Measurements from ENCODE around the gene ODAD2.
A peak's percentile ranks its signal among the peaks of the same experiment; 100 is the strongest.

Gene ODAD2

GRCh38 chr10:27998954-27999275 lies at the start of gene ODAD2:
Gene ODAD2 (minus strand): TSS chr10:27999079. CDS start chr10:27995142, 3,937 bp downstream.
- in situ Hi-C loops (cut with HindIII; ENCODE audit: low sequenced_read_pairs), result no loop called here
- H3K4me3 ChIP-seq (ENCODE audit: low read depth, low read length), result peak within 1 kb of the TSS; percentile 61
- DNase-seq (ENCODE audit: low read depth), result no peak
- TF ChIP-seq CTCF (IDR thresholded peaks at IDR 0.05; ENCODE audit: low read depth, low read length, missing control alignments), result no peak

GRCh38 chr10:28047061-28047460 lies 48.2 kb upstream of the ODAD2 start:
- no peak overlapping the region for H3K4me3 ChIP-seq (ENCODE audit: low read depth, low read length)
- no peak for TF ChIP-seq CTCF (IDR thresholded peaks at IDR 0.05; ENCODE audit: low read depth, low read length, missing control alignments)
- no peak for DNase-seq (ENCODE audit: low read depth)
- in situ Hi-C loops (cut with HindIII; ENCODE audit: low sequenced_read_pairs), result no loop called here

GRCh38 chr10:28046579-28046978 lies 47.7 kb upstream of the ODAD2 start:
- no peak for TF ChIP-seq CTCF (IDR thresholded peaks at IDR 0.05; ENCODE audit: low read depth, low read length, missing control alignments)
- H3K4me3 ChIP-seq (ENCODE audit: low read depth, low read length), result no peak overlapping the region
- in situ Hi-C loops (cut with HindIII; ENCODE audit: low sequenced_read_pairs), result no loop called here

GRCh38 chr10:28043941-28044340 lies 45.1 kb upstream of the ODAD2 start:
- in situ Hi-C loops (cut with HindIII; ENCODE audit: low sequenced_read_pairs), result no loop called here
- no peak for TF ChIP-seq CTCF (IDR thresholded peaks at IDR 0.05; ENCODE audit: low read depth, low read length, missing control alignments)
- no peak for DNase-seq (ENCODE audit: low read depth)
- H3K4me3 ChIP-seq (ENCODE audit: low read depth, low read length), result no peak overlapping the region

More at GRCh38 chr10:28046579-28046978, 47.7 kb upstream of the ODAD2 start:
- no peak for DNase-seq (ENCODE audit: low read depth)

- TF ChIP-seq CTCF (IDR thresholded peaks at IDR 0.05; ENCODE audit: low read depth, low read length, missing control alignments), result no peak
- no peak overlapping the region for H3K4me3 ChIP-seq (ENCODE audit: low read depth, low read length)
- in situ Hi-C loops (cut with HindIII; ENCODE audit: low sequenced_read_pairs), result no loop called here
- peak; percentile 16 for DNase-seq (ENCODE audit: low read depth)
Observed at GRCh38 chr10:28036587-28036986, 37.7 kb upstream of the ODAD2 start.

- no peak overlapping the region for H3K4me3 ChIP-seq (ENCODE audit: low read depth, low read length)
- in situ Hi-C loops (cut with HindIII; ENCODE audit: low sequenced_read_pairs), result no loop called here
- no peak for DNase-seq (ENCODE audit: low read depth)
- no peak for TF ChIP-seq CTCF (IDR thresholded peaks at IDR 0.05; ENCODE audit: low read depth, low read length, missing control alignments)
Observed at GRCh38 chr10:28020993-28021982, 22.4 kb upstream of the ODAD2 start.
